GM12878 (cell line): Measurements from ENCODE around the gene TRAF3. TPM values are rescaled to one million over a fixed set of nuclear protein-coding genes. Genes with fewer than 3 reads are reported as not detected.

Experiments used
- ATAC-seq: fragments of 200-7000 bp; cut with Tn5 transposase; 3 replicates; pipeline ENCODE4 v1.9.1; 2020; ENCODE audit warnings: mild to moderate bottlenecking, moderate library complexity
- BruUV-seq: library from RNA; stranded (reverse); fragments of 400-500 nt; replicated peaks from 2 replicates; lab custom pipeline; 2021; lab: Mats Ljungman, UMichigan
- CTCF ChIA-PET: fragments of 300-600 bp; sonication (Branson Sonifier 250); formaldehyde crosslinking; extraction: SDS; loops from one replicate; lab custom pipeline; 2021; ENCODE audit warnings: inconsistent platforms; lab: Yijun Ruan, JAX
- POLR2A ChIA-PET: fragments of 350-600 bp; formaldehyde crosslinking; extraction: SDS; loops from one replicate; lab custom pipeline; 2021; ENCODE audit warnings: inconsistent platforms; lab: Charles Lee
- RAD21 ChIA-PET: fragments of 300-600 bp; sonication (Branson Sonifier 250); formaldehyde crosslinking; loops from one replicate; lab custom pipeline; 2023; ENCODE audit warnings: antibody characterized with exemption; ENCODE audit not compliant: unreplicated experiment; lab: Charles Lee
- SMC1A ChIA-PET: fragments of 300-600 bp; sonication (Branson Sonifier 250); formaldehyde crosslinking; loops from one replicate; lab custom pipeline; 2023; ENCODE audit not compliant: unreplicated experiment, uncharacterized antibody; lab: Charles Lee
- DNase-seq: peaks from one replicate; pipeline ENCODE4 v3.0.0-alpha.2; 2011; ENCODE audit warnings: low read depth, low spot score
- FAIRE-seq: peaks from 3 replicates; lab custom pipeline; 2011; peaks lifted over from hg19 to GRCh38; lab: Jason Lieb, UNC
- H2AFZ ChIP-seq: 2 replicates; pipeline ENCODE4 v1.6.0; 2011; ENCODE audit warnings: low read depth, low read length, control low read depth; ENCODE audit not compliant: control insufficient read depth
- H3K27ac ChIP-seq: 2 replicates; pipeline ENCODE4 v1.5.1; 2011; ENCODE audit warnings: control low read depth; ENCODE audit not compliant: control insufficient read depth, insufficient read depth
- H3K27me3 ChIP-seq, 2 experiments: replicated peaks in 1 of 2; 2 replicates each; pipeline versions ENCODE4 v1.6.0 to v1.6.1; 2011; ENCODE audit warnings: low read length in 1 of 2; ENCODE audit not compliant: control insufficient read depth in 2 of 2, insufficient read depth in 2 of 2
- H3K36me3 ChIP-seq, 2 experiments: 2 replicates each; pipeline ENCODE4 v1.5.1; 2011; ENCODE audit warnings: low read length in 1 of 2; ENCODE audit not compliant: control insufficient read depth in 2 of 2, insufficient read depth in 2 of 2
- H3K4me1 ChIP-seq: 2 replicates; pipeline ENCODE4 v1.6.1; 2011; ENCODE audit warnings: mild to moderate bottlenecking, low read length, moderate library complexity, mixed read lengths; ENCODE audit not compliant: control insufficient read depth, insufficient read depth
- H3K4me2 ChIP-seq: 2 replicates; pipeline ENCODE4 v1.6.0; 2011; ENCODE audit warnings: control low read depth; ENCODE audit not compliant: control insufficient read depth, insufficient read depth
- H3K4me3 ChIP-seq: fragments of 200-600 bp; sonication (generic); 2 replicates; pipeline ENCODE4 v1.5.1; 2016
- H3K79me2 ChIP-seq: 2 replicates; pipeline ENCODE4 v1.6.0; 2011; ENCODE audit warnings: low read length; ENCODE audit not compliant: control insufficient read depth, insufficient read depth
- H3K9ac ChIP-seq: 2 replicates; pipeline ENCODE4 v1.8.0; 2011; ENCODE audit warnings: low read length, control low read depth, mixed read lengths; ENCODE audit not compliant: control insufficient read depth, insufficient read depth
- H3K9me3 ChIP-seq: replicated peaks from 3 replicates; pipeline ENCODE4 v1.5.1; 2011; ENCODE audit warnings: mild to moderate bottlenecking, low read length; ENCODE audit not compliant: control insufficient read depth, insufficient read depth
- H4K20me1 ChIP-seq: 2 replicates; pipeline ENCODE4 v1.6.0; 2011; ENCODE audit not compliant: control insufficient read depth, insufficient read depth
- ASH2L ChIP-seq: fragments of 300-600, 200-600 bp; sonication (generic); IDR thresholded peaks from 2 replicates; pipeline ENCODE4 v1.6.1; 2017; ENCODE audit warnings: low read depth, mild to moderate bottlenecking, borderline replicate concordance
- EZH2 ChIP-seq: IDR thresholded peaks from 2 replicates; pipeline ENCODE4 v1.6.1; 2012; ENCODE audit warnings: low read depth, mild to moderate bottlenecking, control low read depth, inconsistent platforms, low read length, borderline replicate concordance; ENCODE audit not compliant: control insufficient read depth
- FOS ChIP-seq: IDR thresholded peaks from 3 replicates; pipeline ENCODE4 v1.6.1; 2011; ENCODE audit warnings: borderline replicate concordance; ENCODE audit not compliant: insufficient read length; ENCODE audit errors: extremely low read depth
- GATAD2B ChIP-seq: fragments of 450-650 bp; conservative IDR thresholded peaks from 2 replicates; pipeline ENCODE4 v1.6.1; 2017; ENCODE audit warnings: low read depth, mild to moderate bottlenecking, moderate library complexity
- HDAC2 ChIP-seq: fragments of 200-600 bp; sonication (generic); IDR thresholded peaks from 2 replicates; pipeline ENCODE4 v1.6.1; 2017
- IKZF2 ChIP-seq, 2 experiments: fragments of 450-650 bp; IDR thresholded peaks; 2 replicates each; pipeline ENCODE4 v1.6.1; 2017; ENCODE audit warnings: mild to moderate bottlenecking in 2 of 2, moderate library complexity in 2 of 2
- MTA2 ChIP-seq: fragments of 450-650 bp; IDR thresholded peaks from 2 replicates; pipeline ENCODE4 v1.6.1; 2016; ENCODE audit warnings: low read depth, mild to moderate bottlenecking, moderate library complexity
- MYC ChIP-seq: IDR thresholded peaks from 2 replicates; pipeline ENCODE4 v1.6.1; 2011; ENCODE audit warnings: mild to moderate bottlenecking, low read length, moderate library complexity, inconsistent platforms; ENCODE audit not compliant: insufficient read depth, insufficient replicate concordance, insufficient read length, severe bottlenecking
- NR2C2 ChIP-seq: IDR thresholded peaks from 2 replicates; pipeline ENCODE4 v1.6.1; 2011; ENCODE audit warnings: borderline replicate concordance, low read depth; ENCODE audit not compliant: control insufficient read depth, insufficient read length
- PAX8 ChIP-seq: fragments of 450-650 bp; IDR thresholded peaks from 2 replicates; pipeline ENCODE4 v1.6.1; 2017; ENCODE audit warnings: mild to moderate bottlenecking, moderate library complexity
- PML ChIP-seq: IDR thresholded peaks from 2 replicates; pipeline ENCODE4 v1.6.1; 2012; ENCODE audit warnings: low read length, inconsistent platforms
- POLR2AphosphoS5 ChIP-seq: IDR thresholded peaks from 2 replicates; pipeline ENCODE4 v1.6.1; 2011; ENCODE audit warnings: mild to moderate bottlenecking, low read length, inconsistent platforms
- RAD21 ChIP-seq: IDR thresholded peaks from 2 replicates; pipeline ENCODE4 v1.6.1; 2011; ENCODE audit warnings: mild to moderate bottlenecking, low read depth, low read length, moderate library complexity; ENCODE audit not compliant: insufficient read depth
- RUNX3 ChIP-seq: IDR thresholded peaks from 2 replicates; pipeline ENCODE4 v1.6.1; 2012; ENCODE audit warnings: low read length, inconsistent platforms
- SRF ChIP-seq, 2 experiments: IDR thresholded peaks; 2 replicates each; pipeline ENCODE4 v1.6.1; 2011; ENCODE audit warnings: low read depth in 2 of 2, low read length in 2 of 2, mild to moderate bottlenecking in 1 of 2, moderate library complexity in 1 of 2
- TARDBP ChIP-seq: IDR thresholded peaks from 2 replicates; pipeline ENCODE4 v1.6.1; 2016; ENCODE audit warnings: borderline replicate concordance
- YY1 ChIP-seq: IDR thresholded peaks from 2 replicates; pipeline ENCODE4 v1.6.1; 2011; ENCODE audit warnings: low read depth, mild to moderate bottlenecking, low read length
- WGBS: methylation state at CpG from one replicate; pipeline ENCODE4 v1.1.6; 2016; ENCODE audit warnings: low lambda C conversion rate; ENCODE audit not compliant: insufficient replicate concordance, insufficient coverage; ENCODE audit errors: missing lambda C conversion rate; 5-methylcytosine and 5-hydroxymethylcytosine counted together
- in situ Hi-C: fragments of 300-500 bp; cut with MboI; formaldehyde crosslinking; loops from 9 replicates; pipeline ENCODE4 v1.14.3; 2018; ENCODE audit warnings: mixed read lengths
- intact Hi-C: fragments of 100-400 bp; cut with micrococcal nuclease; formaldehyde crosslinking; loops from one replicate; pipeline ENCODE4 v1.14.2; 2022; ENCODE audit not compliant: unreplicated experiment
- polyA plus RNA-seq, 11 experiments: library from polyadenylated mRNA; depleted of rRNA in 4 of 11; unstranded in 6 of 11; stranded (reverse) in 5 of 11; fragments of >200 nt; fragmentation: Nextera tagmentation in 4 of 11; fragmentation: Illumina TruSeq in 1 of 11; extraction: Ambion mirVana in 4 of 11; extraction: Trizol in 1 of 11; gene quantifications; 1 replicate in 1 of 11; 2 replicates in 10 of 11; pipeline versions ENCODE4 v1.2.1 to v1.2.3, GENCODE V29; 2011 to 2016; ENCODE audit warnings: inconsistent platforms in 2 of 11, missing spikeins in 2 of 11, low read depth in 1 of 11
- total RNA-seq, 4 experiments: library from RNA; depleted of rRNA in 3 of 4; stranded (reverse); fragments of >200 nt in 3 of 4; fragmentation: Illumina TruSeq in 1 of 4; extraction: Trizol in 1 of 4; gene quantifications; 2 replicates each; pipeline versions ENCODE4 v1.2.1 to v1.2.3, GENCODE V29; 2013 to 2021
- TF ChIP-seq, protein P1 (sequence below): IDR thresholded peaks from 2 replicates; pipeline ENCODE4 v1.6.1; 2011; ENCODE audit warnings: borderline replicate concordance, low read depth, mild to moderate bottlenecking, moderate library complexity, mixed read lengths, low read length; ENCODE audit not compliant: insufficient read depth; ENCODE audit errors: extremely low read length
- TF ChIP-seq, protein P2 (sequence below): fragments of 150-350 bp; IDR thresholded peaks from 2 replicates; pipeline ENCODE4 v1.6.1; 2016; ENCODE audit warnings: low read depth, low read length

The TRAF3 gene
- total and polyA plus RNA-seq, 10 of the 15 experiments (the other 5 are each of a cell fraction or from before 2014, with no cell fraction given), result 3.0 to 70.1 (median 36.5) TPM

DNA sequence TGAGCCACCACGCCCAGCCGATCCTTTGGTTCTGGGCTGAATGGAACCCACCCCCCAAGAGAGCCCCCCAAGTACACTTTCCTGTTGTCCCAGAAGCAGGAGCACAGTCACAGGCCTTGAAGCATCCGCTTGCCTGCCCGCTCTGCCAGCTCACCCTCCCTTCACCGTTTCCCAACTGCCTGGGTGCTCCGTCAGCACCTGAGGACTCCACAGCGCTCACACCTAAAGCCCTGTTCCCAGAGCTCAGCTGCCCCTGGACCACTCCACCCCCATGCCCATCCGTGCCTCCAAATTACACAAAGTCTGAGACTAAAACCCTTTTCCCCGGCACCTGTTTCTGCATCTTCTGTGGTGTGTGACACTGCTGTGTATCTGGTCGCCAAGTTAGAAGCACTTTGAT is 44.3 kb upstream of the TRAF3 start:
- ATAC-seq (no peak), FAIRE-seq (no peak), DNase-seq (no peak)
- no peak overlapping the region for H2AFZ ChIP-seq
- WGBS, result 97% methylated on average over 10 of the region's 10 CpGs
- ChIA-PET RAD21 (no interaction called here), POLR2A (no interaction called here), CTCF (no interaction called here), SMC1A (interaction anchor here (1.1 kb wide), 2 partner anchors 19 to 34 kb away, joined by 3 read pairs; no protein-coding TSS in a partner anchor)
- no peaks in the 10 kb centered on the region for H3K4me1 ChIP-seq
- BruUV-seq, result no TSS peak
- in situ Hi-C loops, result no loop called here
- TF ChIP-seq PAX8 (no peak), ASH2L (no peak), POLR2AphosphoS5 (no peak), IKZF2 (IDR thresholded peaks at IDR 0.05) (no peak), PML (no peak), NR2C2 (no peak), RAD21 (no peak), RUNX3 (no peak), MYC (no peak), TARDBP (no peak), FOS (no peak), YY1 (no peak), HDAC2 (no peak), GATAD2B (no peak), SRF (IDR thresholded peaks at IDR 0.05; ENCODE audit: low read depth in 2 of 2, low read length in 2 of 2) (no peak), MTA2 (no peak), EZH2 (no peak)
- TF ChIP-seq, protein P1, sequence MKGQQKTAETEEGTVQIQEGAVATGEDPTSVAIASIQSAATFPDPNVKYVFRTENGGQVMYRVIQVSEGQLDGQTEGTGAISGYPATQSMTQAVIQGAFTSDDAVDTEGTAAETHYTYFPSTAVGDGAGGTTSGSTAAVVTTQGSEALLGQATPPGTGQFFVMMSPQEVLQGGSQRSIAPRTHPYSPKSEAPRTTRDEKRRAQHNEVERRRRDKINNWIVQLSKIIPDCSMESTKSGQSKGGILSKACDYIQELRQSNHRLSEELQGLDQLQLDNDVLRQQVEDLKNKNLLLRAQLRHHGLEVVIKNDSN, result no peak
- TF ChIP-seq, protein P2, sequence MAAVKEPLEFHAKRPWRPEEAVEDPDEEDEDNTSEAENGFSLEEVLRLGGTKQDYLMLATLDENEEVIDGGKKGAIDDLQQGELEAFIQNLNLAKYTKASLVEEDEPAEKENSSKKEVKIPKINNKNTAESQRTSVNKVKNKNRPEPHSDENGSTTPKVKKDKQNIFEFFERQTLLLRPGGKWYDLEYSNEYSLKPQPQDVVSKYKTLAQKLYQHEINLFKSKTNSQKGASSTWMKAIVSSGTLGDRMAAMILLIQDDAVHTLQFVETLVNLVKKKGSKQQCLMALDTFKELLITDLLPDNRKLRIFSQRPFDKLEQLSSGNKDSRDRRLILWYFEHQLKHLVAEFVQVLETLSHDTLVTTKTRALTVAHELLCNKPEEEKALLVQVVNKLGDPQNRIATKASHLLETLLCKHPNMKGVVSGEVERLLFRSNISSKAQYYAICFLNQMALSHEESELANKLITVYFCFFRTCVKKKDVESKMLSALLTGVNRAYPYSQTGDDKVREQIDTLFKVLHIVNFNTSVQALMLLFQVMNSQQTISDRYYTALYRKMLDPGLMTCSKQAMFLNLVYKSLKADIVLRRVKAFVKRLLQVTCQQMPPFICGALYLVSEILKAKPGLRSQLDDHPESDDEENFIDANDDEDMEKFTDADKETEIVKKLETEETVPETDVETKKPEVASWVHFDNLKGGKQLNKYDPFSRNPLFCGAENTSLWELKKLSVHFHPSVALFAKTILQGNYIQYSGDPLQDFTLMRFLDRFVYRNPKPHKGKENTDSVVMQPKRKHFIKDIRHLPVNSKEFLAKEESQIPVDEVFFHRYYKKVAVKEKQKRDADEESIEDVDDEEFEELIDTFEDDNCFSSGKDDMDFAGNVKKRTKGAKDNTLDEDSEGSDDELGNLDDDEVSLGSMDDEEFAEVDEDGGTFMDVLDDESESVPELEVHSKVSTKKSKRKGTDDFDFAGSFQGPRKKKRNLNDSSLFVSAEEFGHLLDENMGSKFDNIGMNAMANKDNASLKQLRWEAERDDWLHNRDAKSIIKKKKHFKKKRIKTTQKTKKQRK, result no peak
- no peak overlapping the region for H3K9ac ChIP-seq
- H3K79me2 ChIP-seq, result no peaks in the 10 kb centered on the region
- intact Hi-C loops, result no loop called here
- peaks cover 5 to 14% of the 10 kb centered on the region in 2 experiments; a peak in 3 of 4 replicates for H3K36me3 ChIP-seq
- no peak overlapping the region for H3K4me2 ChIP-seq
- H3K27me3 ChIP-seq, result no peaks in the 10 kb centered on the region
- H3K27ac ChIP-seq, result no peak overlapping the region
- no peak overlapping the region for H3K4me3 ChIP-seq
- no peaks in the 10 kb centered on the region for H3K9me3 ChIP-seq
- H4K20me1 ChIP-seq, result no peaks in the 10 kb centered on the region
